ENCODE data around the gene BLOC1S1.
"Not testable (repeated sequence)": the region's sequence is repeated elsewhere in the genome, so short reads cannot be mapped to it uniquely, and the experiment has no call there.

Gene BLOC1S1

GRCh38 chr12:55746174-55746912, 30.5 kb downstream of the BLOC1S1 start:
- no peak for DNase-seq

DNA sequence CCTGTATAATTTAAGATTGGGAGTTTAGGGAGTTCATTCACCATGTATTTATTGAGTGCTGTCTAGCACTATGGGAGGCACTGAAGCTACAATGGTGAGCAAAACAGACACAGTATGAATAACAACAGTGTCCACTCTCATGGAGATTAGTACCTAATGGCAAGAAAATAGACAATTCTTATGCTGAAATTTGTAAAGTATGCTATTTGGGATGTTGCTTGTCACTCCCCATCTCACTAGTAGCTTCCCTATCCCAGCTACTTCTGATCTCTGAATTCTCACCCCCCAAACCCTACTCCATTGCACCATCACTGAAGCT, 31.0 kb downstream of the BLOC1S1 start:
- DNase-seq, result no peak

DNA sequence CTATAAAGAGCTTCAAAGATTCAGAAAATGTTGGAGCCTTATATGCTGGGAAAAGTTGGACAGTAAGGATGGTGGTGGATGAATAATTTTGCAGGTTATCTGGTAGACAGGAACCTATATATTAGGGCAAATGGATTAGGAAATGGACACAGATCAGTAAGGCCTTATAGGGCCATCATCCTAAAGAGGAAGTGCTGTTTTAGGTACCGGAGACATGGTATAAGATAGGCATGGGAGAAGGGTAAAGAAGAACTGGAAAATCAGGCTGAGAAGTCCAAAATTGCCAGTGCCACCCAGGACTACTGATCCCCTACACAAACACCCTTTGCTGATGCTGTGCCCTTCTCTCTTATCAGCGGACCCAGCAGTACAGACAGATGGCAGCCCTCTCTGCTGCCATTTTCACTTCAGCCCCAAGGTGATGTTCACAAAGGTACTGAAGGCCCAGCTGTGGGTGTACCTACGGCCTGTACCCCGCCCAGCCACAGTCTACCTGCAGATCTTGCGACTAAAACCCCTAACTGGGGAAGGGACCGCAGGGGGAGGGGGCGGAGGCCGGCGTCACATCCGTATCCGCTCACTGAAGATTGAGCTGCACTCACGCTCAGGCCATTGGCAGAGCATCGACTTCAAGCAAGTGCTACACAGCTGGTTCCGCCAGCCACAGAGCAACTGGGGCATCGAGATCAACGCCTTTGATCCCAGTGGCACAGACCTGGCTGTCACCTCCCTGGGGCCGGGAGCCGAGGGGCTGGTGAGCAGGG, 32.6 kb downstream of the BLOC1S1 start:
- DNase-seq, result no peak

- no peak for DNase-seq
These were observed 39.4 kb downstream of the BLOC1S1 start for GRCh38 chr12:55755246-55755645.

- no peak for DNase-seq
These were observed 41.9 kb downstream of the BLOC1S1 start for GRCh38 chr12:55757701-55758100.

- not testable (repeated sequence) for DNase-seq
These were observed 42.7 kb downstream of the BLOC1S1 start for GRCh38 chr12:55758575-55758974.

DNA sequence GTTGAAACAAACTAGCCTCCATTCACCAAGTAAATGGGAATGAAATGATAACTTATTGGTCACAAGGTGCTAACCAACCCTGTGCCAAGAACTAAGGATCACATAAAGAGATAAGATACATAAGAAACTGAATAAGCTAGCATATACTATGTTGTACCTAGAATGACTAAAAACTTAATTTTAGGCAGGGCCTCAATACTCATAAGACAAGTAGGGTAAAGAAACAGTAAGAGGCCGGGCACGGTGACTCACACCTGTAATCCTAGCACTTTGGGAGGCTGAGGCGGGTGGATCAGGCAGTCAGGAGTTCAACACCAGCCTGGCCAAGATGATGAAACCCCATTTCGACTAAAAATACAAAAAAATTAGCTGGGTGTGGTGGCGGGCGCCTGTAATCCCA, 44.8 kb downstream of the BLOC1S1 start:
- no peak for DNase-seq

DNA sequence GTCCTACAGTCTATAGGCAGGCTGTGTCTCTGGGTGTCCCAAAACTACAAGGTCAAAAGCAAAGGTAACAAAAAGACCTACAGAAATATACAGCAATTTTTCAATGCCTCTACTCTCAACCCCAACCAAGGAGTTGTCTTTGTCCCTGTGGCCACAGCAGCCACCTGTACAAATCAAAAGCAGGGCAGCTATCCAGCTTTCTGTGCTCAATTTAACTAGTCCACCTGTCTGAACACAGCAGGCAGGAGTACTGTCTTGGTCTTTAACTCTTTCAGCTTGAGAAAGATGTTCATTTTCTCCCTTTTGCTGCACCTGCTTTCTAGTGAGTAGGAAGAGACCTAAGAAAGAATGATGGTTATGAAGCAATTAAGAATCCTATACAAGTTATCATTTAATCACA, 46.8 kb downstream of the BLOC1S1 start:
- DNase-seq, result no peak

- no peak for DNase-seq
These were observed 50.0 kb downstream of the BLOC1S1 start for GRCh38 chr12:55765736-55766290.

- DNase-seq, result no peak
These were observed 51.3 kb downstream of the BLOC1S1 start for GRCh38 chr12:55767156-55767555.
